Measurements from ENCODE around the gene DDX49. TPM values are rescaled to one million over a fixed set of nuclear protein-coding genes. Genes with fewer than 3 reads are reported as not detected.
"Not testable (repeated sequence)": the region's sequence is repeated elsewhere in the genome, so short reads cannot be mapped to it uniquely, and the experiment has no call there.

DDX49 gene
- polyA plus RNA-seq, 3 donors = 48.3 to 61.6 (median 57.4) TPM

- DNase-seq = no peak
These were observed 12.7 kb upstream of the DDX49 start for GRCh38 chr19:18906605-18907519.

DNA sequence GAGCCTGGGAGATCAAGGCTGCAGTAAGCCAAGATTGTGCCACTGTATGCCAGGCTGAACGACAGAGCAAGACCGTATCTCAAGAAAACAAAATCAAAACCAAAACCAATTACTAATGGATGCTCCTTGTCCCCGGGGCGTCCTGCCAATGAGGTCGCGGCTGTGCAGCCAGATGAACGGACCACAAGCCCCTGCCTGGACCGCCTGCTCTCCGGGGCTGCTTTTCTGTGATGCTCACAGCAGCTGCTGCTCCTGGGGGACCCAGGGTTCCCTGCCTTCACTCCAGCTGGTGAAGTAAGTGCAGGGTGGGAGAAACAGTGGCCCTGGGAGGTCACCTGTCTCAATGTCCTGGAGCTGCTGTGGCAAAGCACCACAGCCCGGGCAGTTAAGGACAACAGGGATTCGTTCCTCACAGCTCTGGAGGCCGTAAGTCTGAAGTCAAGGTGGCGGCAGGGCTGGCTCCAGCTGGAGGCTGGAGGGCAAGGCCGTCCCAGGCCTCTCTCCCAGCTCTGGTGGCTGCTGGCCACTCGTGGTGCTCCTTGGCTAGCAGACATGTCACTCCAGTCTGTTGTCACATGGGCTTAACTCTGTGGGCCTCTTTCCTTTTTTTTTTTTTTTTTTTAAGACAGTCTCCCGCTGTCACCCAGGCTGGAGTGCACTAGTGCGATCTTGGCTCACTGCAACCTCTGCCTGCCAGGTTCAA is 10.4 kb upstream of the DDX49 start:
- no peak for DNase-seq

GRCh38 chr19:18910010-18910409 is 9.5 kb upstream of the DDX49 start:
- no peak for DNase-seq

DNA sequence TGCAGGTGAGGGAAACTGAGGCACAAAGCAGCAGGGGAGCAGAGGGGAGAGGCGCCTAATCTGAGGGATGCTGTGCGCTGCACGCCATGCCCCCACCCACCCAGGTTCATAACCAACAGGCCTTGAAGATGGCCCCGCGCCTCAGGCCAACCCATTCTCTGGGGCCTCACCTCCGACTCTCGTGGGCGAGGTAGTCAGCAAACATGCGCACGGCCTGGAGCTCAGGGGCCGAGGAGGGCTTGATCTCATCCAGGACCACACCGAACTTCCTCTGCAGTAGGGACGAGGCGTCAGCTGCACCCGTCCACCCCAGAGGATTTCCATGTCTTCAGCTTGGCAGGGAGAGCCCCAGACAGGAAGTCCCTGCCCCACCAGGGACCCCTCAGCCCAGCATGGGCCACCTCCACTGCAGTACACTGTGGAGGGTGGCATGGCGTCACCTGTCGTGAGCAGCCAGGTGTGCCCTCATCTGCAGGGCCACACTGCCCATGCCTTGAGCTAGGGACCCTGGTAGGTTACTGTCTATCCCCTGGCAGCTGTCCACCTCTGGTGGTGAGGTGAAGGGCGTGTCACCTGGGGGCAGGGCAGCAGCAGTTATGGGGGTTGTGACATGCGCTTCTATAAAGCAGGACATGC is 8.6 kb upstream of the DDX49 start:
- DNase-seq = no peak

DNA sequence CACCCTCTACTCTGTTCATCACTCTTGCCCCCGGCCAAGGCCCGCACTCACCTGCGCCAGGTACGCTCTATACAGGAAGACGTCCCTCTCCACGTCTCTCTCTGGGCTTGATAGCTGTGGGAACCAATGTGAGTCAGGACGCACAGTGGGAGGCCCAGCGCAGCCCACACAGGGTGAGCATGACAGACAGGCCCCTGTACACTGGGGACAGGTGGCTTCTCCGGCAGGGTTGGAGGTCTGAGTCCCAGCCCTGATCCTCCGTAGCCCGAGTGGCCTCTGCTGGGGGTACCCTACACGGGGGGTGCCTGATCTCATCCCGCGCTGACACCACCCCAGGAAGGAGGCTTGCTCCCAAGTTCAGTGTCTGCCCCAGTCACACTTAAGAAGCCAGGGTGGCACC is 6.6 kb upstream of the DDX49 start:
- no peak for DNase-seq

DNA sequence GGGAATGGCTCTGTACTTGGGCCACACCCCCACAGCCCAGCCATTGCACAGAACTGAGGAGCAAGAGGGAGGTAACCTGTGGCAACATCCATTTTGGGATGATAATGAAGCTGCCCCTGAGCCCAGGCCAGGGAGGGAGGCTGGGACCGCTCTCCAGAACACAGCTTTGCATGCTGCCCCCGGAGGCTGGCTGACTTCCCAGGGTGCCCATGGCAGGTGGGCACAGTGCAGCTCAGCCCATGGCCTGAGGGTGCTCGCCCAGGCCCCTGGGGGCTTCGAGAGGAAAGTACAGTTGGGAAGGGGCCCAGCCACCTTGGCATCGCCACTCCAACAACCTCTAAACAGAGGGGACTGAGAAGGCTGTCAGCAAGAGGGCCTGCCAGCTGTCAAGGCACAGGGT is 6.0 kb upstream of the DDX49 start:
- DNase-seq = no peak

GRCh38 chr19:18915639-18916038 is 3.9 kb upstream of the DDX49 start:
- no peak for DNase-seq

DNA sequence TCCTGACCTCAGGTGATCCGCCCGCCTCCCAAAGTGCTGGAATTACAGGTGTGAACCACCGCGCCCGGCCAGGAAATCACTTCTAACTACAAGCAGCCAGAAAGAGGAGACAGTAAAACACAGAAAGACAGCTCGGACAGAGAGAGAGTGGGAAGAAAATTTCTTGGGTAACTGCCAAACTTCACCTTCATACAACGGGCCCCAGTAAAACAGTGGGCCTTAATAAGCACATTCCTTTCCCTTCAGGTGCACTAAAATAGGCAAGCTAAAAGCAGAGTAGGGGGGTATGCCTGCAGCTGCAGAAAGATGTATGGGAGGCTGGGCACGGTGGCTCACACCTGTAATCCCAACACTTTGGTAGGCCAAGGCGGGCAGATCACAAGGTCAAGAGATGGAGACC is 1.9 kb upstream of the DDX49 start:
- DNase-seq = not testable (repeated sequence)

GRCh38 chr19:18919900-18920214 is 342 bp downstream of the DDX49 start:
- DNase-seq = no peak

DNA sequence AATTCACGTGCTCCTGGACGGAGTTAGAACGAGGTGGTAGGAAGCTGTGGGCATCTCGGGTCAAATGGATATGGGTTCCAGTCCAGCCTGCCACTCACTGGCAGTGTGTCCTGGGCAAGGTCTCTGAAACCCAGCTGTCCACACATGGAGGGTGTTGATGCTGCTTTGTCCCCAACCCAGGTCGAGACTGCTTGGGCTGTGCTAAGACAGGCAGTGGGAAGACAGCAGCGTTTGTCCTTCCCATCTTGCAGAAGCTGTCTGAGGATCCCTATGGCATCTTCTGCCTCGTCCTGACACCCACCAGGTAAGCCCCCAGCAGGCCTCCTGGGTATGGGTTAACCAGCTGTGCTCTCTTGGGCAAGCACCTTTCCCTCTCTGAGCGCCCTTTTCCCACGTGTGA is 885 bp downstream of the DDX49 start:
- DNase-seq = no peak

DNA sequence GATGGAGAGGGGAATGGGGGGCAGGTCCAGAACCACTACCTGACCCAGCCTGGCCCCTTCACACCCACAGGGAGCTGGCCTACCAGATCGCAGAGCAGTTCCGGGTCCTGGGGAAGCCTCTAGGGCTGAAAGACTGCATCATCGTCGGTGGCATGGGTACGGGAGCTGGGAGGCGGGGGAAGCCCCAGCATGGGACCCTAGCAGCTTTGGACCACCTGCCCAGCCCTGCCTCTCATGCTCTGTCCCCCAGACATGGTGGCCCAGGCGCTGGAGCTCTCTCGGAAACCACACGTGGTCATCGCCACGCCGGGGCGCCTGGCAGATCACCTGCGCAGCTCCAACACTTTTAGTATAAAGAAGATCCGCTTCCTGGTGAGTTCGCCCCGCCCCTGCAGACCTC is 2.1 kb downstream of the DDX49 start:
- DNase-seq = no peak

GRCh38 chr19:18922228-18922985 is 2.9 kb downstream of the DDX49 start:
- DNase-seq = no peak

- no peak for DNase-seq
These were observed 5.2 kb downstream of the DDX49 start for GRCh38 chr19:18924684-18925213.

- no peak for DNase-seq
These were observed 8.7 kb downstream of the DDX49 start for GRCh38 chr19:18928018-18928805.

DNA sequence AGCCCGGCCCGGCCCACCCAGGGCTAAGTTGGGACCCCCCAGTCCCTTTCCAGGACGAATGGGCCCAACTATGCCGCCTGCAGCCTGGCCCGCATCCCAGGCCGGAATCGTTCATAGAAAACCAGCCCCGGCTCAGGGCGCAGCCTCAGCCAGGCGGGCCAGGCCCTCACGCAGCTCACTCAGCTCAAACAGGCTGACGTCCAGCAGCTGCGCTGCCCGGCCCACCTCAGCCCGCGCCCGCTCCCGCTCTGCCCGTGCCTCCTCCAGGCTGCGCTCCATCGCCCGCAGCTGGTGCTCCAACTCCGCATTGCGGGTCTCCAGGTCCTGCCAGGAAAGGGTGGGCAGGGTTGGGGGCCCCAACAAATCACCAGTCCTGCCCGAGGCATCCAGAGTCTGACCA is 9.8 kb downstream of the DDX49 start:
- DNase-seq = no peak

- no peak for DNase-seq
These were observed 12.0 kb downstream of the DDX49 start for GRCh38 chr19:18931316-18932162.

DNA sequence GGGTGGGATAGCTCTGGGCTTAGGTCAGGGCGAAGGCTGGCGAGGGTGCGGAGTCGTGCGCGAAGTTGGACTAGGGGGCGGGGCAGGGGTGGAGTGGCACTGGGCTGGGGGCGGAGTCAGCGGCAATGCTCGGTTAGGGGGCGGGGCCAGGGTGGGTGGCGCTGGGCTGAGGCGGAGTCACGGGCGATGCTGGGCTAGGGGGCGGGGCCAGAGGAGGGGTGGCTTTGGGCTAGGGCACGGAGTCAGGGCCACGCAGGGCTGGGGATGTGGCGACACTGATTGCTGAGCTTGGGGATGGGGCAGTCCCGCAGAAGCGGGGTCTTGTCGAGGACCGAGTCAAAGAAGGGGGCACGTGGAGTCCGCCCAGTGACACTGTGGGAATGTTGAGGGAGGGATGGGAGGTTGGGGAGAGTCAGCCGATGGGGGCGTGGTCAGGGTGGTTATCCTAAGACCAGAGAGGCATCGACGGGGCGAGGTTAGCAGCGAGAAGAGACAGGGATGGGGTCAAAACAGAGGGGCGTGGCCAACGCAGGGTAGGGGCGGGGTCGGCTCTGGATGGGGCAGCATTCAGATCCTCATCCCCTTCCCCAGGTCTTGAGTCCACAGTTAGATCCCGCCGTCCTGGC is 12.8 kb downstream of the DDX49 start:
- peak; percentile 21 for DNase-seq

GRCh38 chr19:18933297-18933696 is 13.8 kb downstream of the DDX49 start:
- no peak for DNase-seq

GRCh38 chr19:18939163-18939562 is 19.6 kb downstream of the DDX49 start:
- no peak for DNase-seq
